Ishikawa (cell line): ENCODE data around the gene SPATA2L.
A peak's percentile ranks its signal among the peaks of the same experiment; 100 is the strongest.

ENCODE experiments used
- CEBPB ChIP-seq: IDR thresholded peaks from 2 replicates; pipeline ENCODE4 v1.6.1; 2012
- CREB1 ChIP-seq: IDR thresholded peaks from 2 replicates; pipeline ENCODE4 v1.6.1; 2012; ENCODE audit warnings: low read depth
- EGR1 ChIP-seq: IDR thresholded peaks from 2 replicates; pipeline ENCODE4 v1.6.1; 2012
- EP300 ChIP-seq: IDR thresholded peaks from 2 replicates; pipeline ENCODE4 v1.6.1; 2012; ENCODE audit warnings: borderline replicate concordance
- FOXM1 ChIP-seq: IDR thresholded peaks from 2 replicates; pipeline ENCODE4 v1.6.1; 2012; ENCODE audit warnings: low read depth, borderline replicate concordance
- MAX ChIP-seq: IDR thresholded peaks from 2 replicates; pipeline ENCODE4 v1.6.1; 2012
- NFIC ChIP-seq: IDR thresholded peaks from 2 replicates; pipeline ENCODE4 v1.6.1; 2012
- RAD21 ChIP-seq: IDR thresholded peaks from 2 replicates; pipeline ENCODE4 v1.6.1; 2012; ENCODE audit warnings: low read depth
- TAF1 ChIP-seq: IDR thresholded peaks from 2 replicates; pipeline ENCODE4 v1.6.1; 2012; ENCODE audit warnings: low read depth, mild to moderate bottlenecking
- TCF12 ChIP-seq: IDR thresholded peaks from 2 replicates; pipeline ENCODE4 v1.6.1; 2012; ENCODE audit warnings: low read depth
- TEAD4 ChIP-seq: IDR thresholded peaks from 2 replicates; pipeline ENCODE4 v1.6.1; 2012
- USF1 ChIP-seq: IDR thresholded peaks from 2 replicates; pipeline ENCODE4 v1.6.1; 2012
- YY1 ChIP-seq: IDR thresholded peaks from 2 replicates; pipeline ENCODE4 v1.6.1; 2012; ENCODE audit warnings: low read depth
- ZBTB7A ChIP-seq: IDR thresholded peaks from 2 replicates; pipeline ENCODE4 v1.6.1; 2012; ENCODE audit warnings: low read depth
- TF ChIP-seq, protein P1 (sequence below): IDR thresholded peaks from 2 replicates; pipeline ENCODE4 v1.6.1; 2012; ENCODE audit warnings: low read depth, mild to moderate bottlenecking

SPATA2L gene

GRCh38 chr16:89729863-89730593 is 28.5 kb upstream of the SPATA2L start:
- TF ChIP-seq CEBPB (no peak), RAD21 (no peak), MAX (no peak)

DNA sequence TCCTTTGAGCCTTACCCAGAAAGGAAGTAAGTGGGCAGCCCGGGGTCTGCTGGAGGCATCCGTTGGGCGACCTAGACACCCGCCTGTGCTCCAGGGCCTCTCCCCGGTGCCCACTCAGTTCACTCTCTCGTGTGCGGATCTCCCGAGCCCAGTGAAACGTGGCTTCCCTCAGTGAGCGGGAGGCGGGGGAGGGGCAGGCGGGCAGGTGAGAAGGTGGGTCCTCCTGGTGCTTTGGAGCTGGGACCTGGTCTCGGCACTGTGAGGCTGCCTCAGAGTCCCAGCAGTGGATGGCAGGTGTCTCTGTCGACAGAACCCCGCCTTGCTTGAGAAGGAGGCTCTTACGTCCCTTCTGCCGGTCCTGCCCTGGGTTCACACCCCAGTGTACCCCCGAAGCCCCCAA is 27.8 kb upstream of the SPATA2L start:
- no peak for TF ChIP-seq TEAD4
- TF ChIP-seq MAX = no peak
- no peak for TF ChIP-seq TCF12
- no peak for TF ChIP-seq ZBTB7A
- no peak for TF ChIP-seq FOXM1
- no peak for TF ChIP-seq NFIC
- no peak for TF ChIP-seq YY1
- TF ChIP-seq RAD21 = no peak
- no peak for TF ChIP-seq CEBPB
- no peak for TF ChIP-seq CREB1

DNA sequence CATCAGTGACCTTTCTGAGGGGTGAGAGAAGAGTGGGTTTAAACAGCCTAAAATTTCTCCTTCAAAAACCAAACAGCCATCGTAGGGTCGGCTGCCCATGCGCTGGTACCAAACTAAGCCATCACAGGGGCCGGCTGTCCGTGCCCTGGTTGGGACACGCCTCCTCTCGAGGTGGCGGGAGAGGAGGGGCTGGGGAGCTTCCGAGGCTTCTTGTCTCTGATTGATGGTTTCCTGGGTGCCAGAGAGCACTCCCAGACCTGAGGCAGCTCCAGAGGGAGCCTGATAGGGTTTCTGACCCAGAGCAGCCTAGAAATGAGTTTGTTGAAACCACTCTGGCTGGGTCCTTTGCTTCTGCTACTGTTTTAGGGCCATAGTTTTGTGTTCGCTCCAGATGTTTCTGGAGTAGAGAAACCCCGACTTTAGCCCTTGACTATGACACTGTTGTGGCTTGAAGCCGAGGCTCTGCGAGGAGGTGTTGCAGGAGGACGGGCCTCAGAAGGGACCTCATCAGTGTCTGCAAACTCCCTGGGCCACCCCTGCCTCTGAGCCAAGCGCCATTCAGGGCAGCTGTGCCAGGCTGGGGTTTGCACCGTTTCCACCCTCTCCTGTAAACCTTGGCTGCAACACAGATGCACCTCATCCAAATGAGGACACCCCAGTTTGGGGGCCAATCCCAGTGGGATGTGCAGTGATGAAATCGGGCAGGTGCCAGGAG is 26.1 kb upstream of the SPATA2L start:
- no peak for TF ChIP-seq TEAD4
- no peak for TF ChIP-seq MAX
- no peak for TF ChIP-seq YY1
- no peak for TF ChIP-seq TAF1
- no peak for TF ChIP-seq FOXM1
- no peak for TF ChIP-seq CEBPB
- TF ChIP-seq ZBTB7A = no peak

DNA sequence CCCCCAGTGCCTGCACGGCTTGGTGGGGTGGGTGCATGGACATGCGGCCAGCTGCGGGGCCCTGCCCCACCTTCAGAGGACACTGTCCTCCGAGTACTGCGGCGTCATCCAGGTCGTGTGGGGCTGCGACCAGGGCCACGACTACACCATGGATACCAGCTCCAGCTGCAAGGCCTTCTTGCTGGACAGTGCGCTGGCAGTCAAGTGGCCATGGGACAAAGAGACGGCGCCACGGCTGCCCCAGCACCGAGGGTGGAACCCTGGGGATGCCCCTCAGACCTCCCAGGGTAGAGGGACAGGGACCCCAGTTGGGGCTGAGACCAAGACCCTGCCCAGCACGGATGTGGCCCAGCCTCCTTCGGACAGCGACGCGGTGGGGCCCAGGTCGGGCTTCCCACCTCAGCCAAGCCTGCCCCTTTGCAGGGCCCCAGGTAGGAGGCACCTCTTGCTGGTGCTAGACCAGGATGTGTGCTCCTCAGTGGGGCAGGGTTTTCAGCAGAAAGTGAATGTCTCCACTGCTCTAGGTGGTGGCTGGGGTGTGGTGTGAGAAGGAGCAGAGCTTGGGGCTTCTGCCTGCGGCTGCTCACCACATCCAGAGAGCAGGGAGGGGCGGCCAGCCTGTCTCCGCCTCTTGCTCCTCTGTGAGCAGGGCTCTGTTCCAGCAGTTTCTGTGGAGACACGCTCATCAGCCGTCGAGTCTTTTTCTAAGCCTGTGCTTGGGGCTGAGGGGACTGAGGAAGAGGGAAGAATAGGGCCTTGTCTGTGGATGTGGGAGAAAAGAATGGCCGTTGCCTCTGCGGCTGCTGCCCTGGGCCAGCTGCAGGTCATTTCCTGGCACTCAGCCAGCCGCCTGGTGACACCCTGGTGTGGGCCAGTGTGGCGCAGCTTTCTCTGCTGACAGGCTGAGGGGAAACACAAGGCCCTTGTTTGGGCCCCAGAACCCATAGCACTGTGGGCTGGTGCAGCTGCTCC is 22.1 kb upstream of the SPATA2L start:
- TF ChIP-seq ZBTB7A = no peak
- peak; percentile 48; the same call in 1 of the 2 replicates for TF ChIP-seq NFIC

- TF ChIP-seq MAX = peak; percentile 58; the same call in 1 of the 2 replicates
- no peak for TF ChIP-seq EP300
- no peak for TF ChIP-seq ZBTB7A
- TF ChIP-seq USF1 = no peak
- TF ChIP-seq TEAD4 = no peak
- TF ChIP-seq EGR1 = no peak
- TF ChIP-seq NFIC = peak; percentile 54; the same call in 1 of the 2 replicates
- TF ChIP-seq, protein P1, sequence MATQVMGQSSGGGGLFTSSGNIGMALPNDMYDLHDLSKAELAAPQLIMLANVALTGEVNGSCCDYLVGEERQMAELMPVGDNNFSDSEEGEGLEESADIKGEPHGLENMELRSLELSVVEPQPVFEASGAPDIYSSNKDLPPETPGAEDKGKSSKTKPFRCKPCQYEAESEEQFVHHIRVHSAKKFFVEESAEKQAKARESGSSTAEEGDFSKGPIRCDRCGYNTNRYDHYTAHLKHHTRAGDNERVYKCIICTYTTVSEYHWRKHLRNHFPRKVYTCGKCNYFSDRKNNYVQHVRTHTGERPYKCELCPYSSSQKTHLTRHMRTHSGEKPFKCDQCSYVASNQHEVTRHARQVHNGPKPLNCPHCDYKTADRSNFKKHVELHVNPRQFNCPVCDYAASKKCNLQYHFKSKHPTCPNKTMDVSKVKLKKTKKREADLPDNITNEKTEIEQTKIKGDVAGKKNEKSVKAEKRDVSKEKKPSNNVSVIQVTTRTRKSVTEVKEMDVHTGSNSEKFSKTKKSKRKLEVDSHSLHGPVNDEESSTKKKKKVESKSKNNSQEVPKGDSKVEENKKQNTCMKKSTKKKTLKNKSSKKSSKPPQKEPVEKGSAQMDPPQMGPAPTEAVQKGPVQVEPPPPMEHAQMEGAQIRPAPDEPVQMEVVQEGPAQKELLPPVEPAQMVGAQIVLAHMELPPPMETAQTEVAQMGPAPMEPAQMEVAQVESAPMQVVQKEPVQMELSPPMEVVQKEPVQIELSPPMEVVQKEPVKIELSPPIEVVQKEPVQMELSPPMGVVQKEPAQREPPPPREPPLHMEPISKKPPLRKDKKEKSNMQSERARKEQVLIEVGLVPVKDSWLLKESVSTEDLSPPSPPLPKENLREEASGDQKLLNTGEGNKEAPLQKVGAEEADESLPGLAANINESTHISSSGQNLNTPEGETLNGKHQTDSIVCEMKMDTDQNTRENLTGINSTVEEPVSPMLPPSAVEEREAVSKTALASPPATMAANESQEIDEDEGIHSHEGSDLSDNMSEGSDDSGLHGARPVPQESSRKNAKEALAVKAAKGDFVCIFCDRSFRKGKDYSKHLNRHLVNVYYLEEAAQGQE = no peak
- TF ChIP-seq TCF12 = no peak
- TF ChIP-seq YY1 = no peak
- TF ChIP-seq TAF1 = peak; percentile 41; the same call in 1 of the 2 replicates
- TF ChIP-seq FOXM1 = no peak
- no peak for TF ChIP-seq CEBPB
- no peak for TF ChIP-seq RAD21
- TF ChIP-seq CREB1 = 0 out of 2 replicates have a peak, but pooled peaks have one; percentile 5
Measured at GRCh38 chr16:89722392-89723278, 21.1 kb upstream of the SPATA2L start.
